NCI-H446 (cell line): ENCODE data around the gene FRAT1.
"Not testable (repeated sequence)": the region's sequence is repeated elsewhere in the genome, so short reads cannot be mapped to it uniquely, and the experiment has no call there.

Source experiments
- DNase-seq, 2 experiments: peaks; one replicate each; lab custom pipeline; 2025; lab: John Stamatoyannopoulos, UW

The FRAT1 gene

GRCh38 chr10:97334370-97335175 is 15.5 kb downstream of the FRAT1 start, which contains the start of gene FRAT2:
Gene FRAT2, minus strand, starts transcription at chr10:97334729. Its CDS starts 157 bp downstream, at chr10:97334572.
- peak; percentile 28 to 83 for DNase-seq

- no peak for DNase-seq
Measured at GRCh38 chr10:97335188-97335619, 16.1 kb downstream of the FRAT1 start.

- no peak for DNase-seq
Measured at GRCh38 chr10:97336006-97336405, 16.9 kb downstream of the FRAT1 start.

GRCh38 chr10:97336446-97336845 is 17.4 kb downstream of the FRAT1 start:
- no peak for DNase-seq

GRCh38 chr10:97336942-97337831 is 18.1 kb downstream of the FRAT1 start:
- DNase-seq, result no peak

- DNase-seq, result no peak
Measured at GRCh38 chr10:97338041-97338440, 19.0 kb downstream of the FRAT1 start.

GRCh38 chr10:97341416-97341815 is 22.3 kb downstream of the FRAT1 start:
- no peak for DNase-seq

- not testable (repeated sequence) for DNase-seq
Measured at GRCh38 chr10:97343664-97344063, 24.6 kb downstream of the FRAT1 start.

- no peak for DNase-seq
Measured at GRCh38 chr10:97347317-97347716, 28.2 kb downstream of the FRAT1 start.

GRCh38 chr10:97349752-97350513 is 30.9 kb downstream of the FRAT1 start:
- no peak for DNase-seq

GRCh38 chr10:97353945-97354344 is 34.9 kb downstream of the FRAT1 start:
- no peak for DNase-seq

GRCh38 chr10:97355571-97355975 is 36.5 kb downstream of the FRAT1 start:
- no peak for DNase-seq

- no peak for DNase-seq
Measured at GRCh38 chr10:97356318-97356914, 37.3 kb downstream of the FRAT1 start.

- no peak for DNase-seq
Measured at GRCh38 chr10:97356918-97357317, 37.8 kb downstream of the FRAT1 start.

- no peak for DNase-seq
Measured at GRCh38 chr10:97358349-97358748, 39.3 kb downstream of the FRAT1 start.

GRCh38 chr10:97358781-97359180 is 39.7 kb downstream of the FRAT1 start:
- no peak for DNase-seq

GRCh38 chr10:97360705-97361536 is 41.9 kb downstream of the FRAT1 start:
- DNase-seq, result no peak

- DNase-seq, result no peak
Measured at GRCh38 chr10:97361537-97361901, 42.4 kb downstream of the FRAT1 start.

- no peak for DNase-seq
Measured at GRCh38 chr10:97362310-97363033, 43.4 kb downstream of the FRAT1 start.

GRCh38 chr10:97363071-97363470 is 44.0 kb downstream of the FRAT1 start:
- no peak for DNase-seq
